Measurements from ENCODE around the gene LNP1.

DNA sequence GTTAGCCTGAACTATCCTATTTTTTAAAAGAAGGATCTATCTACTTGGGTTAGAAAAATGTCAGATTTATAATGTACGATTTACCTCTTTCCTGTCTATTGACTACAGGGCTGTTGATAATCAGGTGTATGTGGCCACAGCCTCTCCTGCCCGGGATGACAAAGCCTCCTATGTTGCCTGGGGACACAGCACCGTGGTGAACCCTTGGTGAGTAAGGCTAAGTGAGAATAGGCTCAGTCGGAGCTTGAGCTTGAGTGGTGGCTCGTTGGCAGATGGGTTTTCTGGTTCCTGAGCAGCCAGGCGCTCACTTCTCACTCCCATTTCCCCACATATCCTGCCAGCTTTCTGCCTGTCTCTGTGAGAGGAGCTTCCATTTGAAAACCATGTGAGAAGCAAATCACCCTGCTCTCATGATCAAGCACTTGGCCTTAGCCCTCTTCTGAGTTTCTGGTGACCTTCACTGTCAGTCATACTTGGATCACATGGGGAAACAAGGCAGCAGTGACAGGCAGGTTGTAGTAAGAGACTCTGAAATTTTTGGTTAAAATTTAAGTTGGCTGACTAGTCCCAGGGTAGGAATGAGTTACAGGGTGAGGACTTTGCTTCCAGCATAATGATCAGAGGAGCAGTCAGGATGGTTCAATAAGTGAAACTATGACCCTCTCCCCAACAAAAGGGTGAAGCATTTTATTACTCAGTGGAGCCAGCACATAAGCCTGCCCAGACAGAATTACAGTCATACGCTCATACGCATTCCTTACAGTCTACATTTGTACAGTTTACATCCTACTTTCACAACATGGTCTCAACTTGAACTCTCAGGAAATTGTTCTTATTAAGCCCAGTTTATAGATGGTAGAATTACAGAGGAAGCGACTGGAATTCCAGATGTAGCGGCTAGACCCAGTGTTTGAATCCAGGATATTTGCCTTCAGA lies 48.8 kb upstream of the LNP1 start:
- TF ChIP-seq, protein P1, sequence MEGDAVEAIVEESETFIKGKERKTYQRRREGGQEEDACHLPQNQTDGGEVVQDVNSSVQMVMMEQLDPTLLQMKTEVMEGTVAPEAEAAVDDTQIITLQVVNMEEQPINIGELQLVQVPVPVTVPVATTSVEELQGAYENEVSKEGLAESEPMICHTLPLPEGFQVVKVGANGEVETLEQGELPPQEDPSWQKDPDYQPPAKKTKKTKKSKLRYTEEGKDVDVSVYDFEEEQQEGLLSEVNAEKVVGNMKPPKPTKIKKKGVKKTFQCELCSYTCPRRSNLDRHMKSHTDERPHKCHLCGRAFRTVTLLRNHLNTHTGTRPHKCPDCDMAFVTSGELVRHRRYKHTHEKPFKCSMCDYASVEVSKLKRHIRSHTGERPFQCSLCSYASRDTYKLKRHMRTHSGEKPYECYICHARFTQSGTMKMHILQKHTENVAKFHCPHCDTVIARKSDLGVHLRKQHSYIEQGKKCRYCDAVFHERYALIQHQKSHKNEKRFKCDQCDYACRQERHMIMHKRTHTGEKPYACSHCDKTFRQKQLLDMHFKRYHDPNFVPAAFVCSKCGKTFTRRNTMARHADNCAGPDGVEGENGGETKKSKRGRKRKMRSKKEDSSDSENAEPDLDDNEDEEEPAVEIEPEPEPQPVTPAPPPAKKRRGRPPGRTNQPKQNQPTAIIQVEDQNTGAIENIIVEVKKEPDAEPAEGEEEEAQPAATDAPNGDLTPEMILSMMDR (conservative IDR thresholded peaks at IDR 0.05 in 1 of 2, IDR thresholded peaks at IDR 0.05 in 1 of 2; ENCODE audit: low read depth in 1 of 2, low read length in 2 of 2): no peak
- no peak for TF ChIP-seq EZH2 (IDR thresholded peaks at IDR 0.05; ENCODE audit: low read length, missing control alignments)

All from fibroblast of lung (primary cell).